ENCODE data around the gene DGAT2L6. TPM values are rescaled to one million over a fixed set of nuclear protein-coding genes. Genes with fewer than 3 reads are reported as not detected.

The DGAT2L6 gene
- not detected for polyA plus RNA-seq (2013, experiment 1 of 2)
- not detected for polyA plus RNA-seq (2013, experiment 2 of 2)

GRCh38 chrX:70176938-70177533, at the start of gene DGAT2L6:
DGAT2L6 (plus strand) TSS chrX:70177483; CDS start chrX:70177583, 100 bp downstream.
- no peak for DNase-seq
- no peak within 1 kb of the TSS for H2BK15ac ChIP-seq (replicated peaks; ENCODE audit: low read depth)
- H3K79me1 ChIP-seq (ENCODE audit: low read length): no peaks in the 10 kb centered on the region
- peak within 1 kb of the TSS; percentile 39 for H3K18ac ChIP-seq (ENCODE audit: low read length)
- H2AK5ac ChIP-seq (ENCODE audit: low read length): no peak within 1 kb of the TSS
- H3K23ac ChIP-seq (ENCODE audit: low read length): no peak within 1 kb of the TSS
- no peak within 1 kb of the TSS for H4K5ac ChIP-seq (ENCODE audit: low read length)
- WGBS (ENCODE audit: extremely low coverage, insufficient coverage, low lambda C conversion rate): no CpG with 5 or more reads among the region's 7 CpGs
- H2BK5ac ChIP-seq (ENCODE audit: low read length): no peak within 1 kb of the TSS
- no peak within 1 kb of the TSS for H4K8ac ChIP-seq (ENCODE audit: low read depth, low read length)
- no peaks in the 10 kb centered on the region for H3K36me3 ChIP-seq (ENCODE audit: control insufficient read depth, insufficient read depth, low read length)
- no peak within 1 kb of the TSS for H3K4me3 ChIP-seq (ENCODE audit: low read length)
- H3K4me1 ChIP-seq (ENCODE audit: control insufficient read depth, low read depth, low read length): no peaks in the 10 kb centered on the region
- no peak within 1 kb of the TSS for H3K9ac ChIP-seq (ENCODE audit: low read length)
- no peak within 1 kb of the TSS for H3K4me2 ChIP-seq (ENCODE audit: low read length)
- no peaks in the 10 kb centered on the region for H3K79me2 ChIP-seq (ENCODE audit: control insufficient read depth, insufficient read depth, low read length)
- no peaks in the 10 kb centered on the region for H3K27me3 ChIP-seq (ENCODE audit: insufficient read depth, low read length, poor library complexity)
- no peak within 1 kb of the TSS for H3K4ac ChIP-seq (ENCODE audit: low read depth, low read length)
- H3K27ac ChIP-seq (ENCODE audit: low read depth, low read length): no peak within 1 kb of the TSS
- H3K56ac ChIP-seq (ENCODE audit: low read length): no peak within 1 kb of the TSS
- H2BK120ac ChIP-seq (ENCODE audit: low read depth, low read length): no peak within 1 kb of the TSS

- Histone ChIP-seq H3K4me2 (ENCODE audit: low read length) (no peak overlapping the region), H3K27me3 (ENCODE audit: insufficient read depth, low read length, poor library complexity) (no peaks in the 10 kb centered on the region), H3K18ac (ENCODE audit: low read length) (no peak overlapping the region), H2BK15ac (replicated peaks; ENCODE audit: low read depth) (no peak overlapping the region), H4K8ac (ENCODE audit: low read depth, low read length) (no peak overlapping the region), H3K27ac (ENCODE audit: low read depth, low read length) (no peak overlapping the region), H3K9ac (ENCODE audit: low read length) (no peak overlapping the region), H3K4me3 (ENCODE audit: low read length) (no peak overlapping the region), H3K79me2 (ENCODE audit: control insufficient read depth, insufficient read depth, low read length) (no peaks in the 10 kb centered on the region), H2BK5ac (ENCODE audit: low read length) (no peak overlapping the region), H2AK5ac (ENCODE audit: low read length) (no peak overlapping the region), H3K56ac (ENCODE audit: low read length) (peak overlapping the region; percentile 50), H3K36me3 (ENCODE audit: control insufficient read depth, insufficient read depth, low read length) (no peaks in the 10 kb centered on the region), H4K5ac (ENCODE audit: low read length) (no peak overlapping the region), H3K4me1 (ENCODE audit: control insufficient read depth, low read depth, low read length) (no peaks in the 10 kb centered on the region), H3K23ac (ENCODE audit: low read length) (no peak overlapping the region), H2BK120ac (ENCODE audit: low read depth, low read length) (no peak overlapping the region), H3K4ac (ENCODE audit: low read depth, low read length) (no peak overlapping the region), H3K79me1 (ENCODE audit: low read length) (no peaks in the 10 kb centered on the region)
- DNase-seq: peak; percentile 28
- WGBS (ENCODE audit: extremely low coverage, insufficient coverage, low lambda C conversion rate): no CpG with 5 or more reads among the region's 9 CpGs
Observed at GRCh38 chrX:70128071-70128470, 49.2 kb upstream of the DGAT2L6 start.

- no CpG with 5 or more reads among the region's 1 CpG for WGBS (ENCODE audit: extremely low coverage, insufficient coverage, low lambda C conversion rate)
- no peak overlapping the region for H3K27ac ChIP-seq (ENCODE audit: low read depth, low read length)
Observed at GRCh38 chrX:70129816-70130215, 47.5 kb upstream of the DGAT2L6 start.

GRCh38 chrX:70132224-70132623, 45.1 kb upstream of the DGAT2L6 start:
- no CpG with 5 or more reads among the region's 4 CpGs for WGBS (ENCODE audit: extremely low coverage, insufficient coverage, low lambda C conversion rate)

More at GRCh38 chrX:70129816-70130215, 47.5 kb upstream of the DGAT2L6 start:
- Histone ChIP-seq H4K8ac (ENCODE audit: low read depth, low read length) (no peak overlapping the region), H3K4me1 (ENCODE audit: control insufficient read depth, low read depth, low read length) (no peaks in the 10 kb centered on the region), H2AK5ac (ENCODE audit: low read length) (no peak overlapping the region), H2BK15ac (replicated peaks; ENCODE audit: low read depth) (no peak overlapping the region), H2BK120ac (ENCODE audit: low read depth, low read length) (no peak overlapping the region), H3K9ac (ENCODE audit: low read length) (no peak overlapping the region), H3K4ac (ENCODE audit: low read depth, low read length) (no peak overlapping the region), H3K4me3 (ENCODE audit: low read length) (no peak overlapping the region), H4K5ac (ENCODE audit: low read length) (no peak overlapping the region), H3K4me2 (ENCODE audit: low read length) (no peak overlapping the region), H3K36me3 (ENCODE audit: control insufficient read depth, insufficient read depth, low read length) (no peaks in the 10 kb centered on the region), H3K23ac (ENCODE audit: low read length) (no peak overlapping the region), H3K79me2 (ENCODE audit: control insufficient read depth, insufficient read depth, low read length) (peaks cover 7% of the 10 kb centered on the region), H3K56ac (ENCODE audit: low read length) (peak overlapping the region; percentile 25), H2BK5ac (ENCODE audit: low read length) (no peak overlapping the region), H3K18ac (ENCODE audit: low read length) (no peak overlapping the region), H3K27me3 (ENCODE audit: insufficient read depth, low read length, poor library complexity) (no peaks in the 10 kb centered on the region), H3K79me1 (ENCODE audit: low read length) (no peaks in the 10 kb centered on the region)
- no peak for DNase-seq

GRCh38 chrX:70132877-70133302, 44.4 kb upstream of the DGAT2L6 start:
- no peak overlapping the region for H2BK5ac ChIP-seq (ENCODE audit: low read length)
- no peak overlapping the region for H4K5ac ChIP-seq (ENCODE audit: low read length)
- H3K4me2 ChIP-seq (ENCODE audit: low read length): peak overlapping the region; percentile 66
- peaks cover 14% of the 10 kb centered on the region for H3K79me2 ChIP-seq (ENCODE audit: control insufficient read depth, insufficient read depth, low read length)
- no peaks in the 10 kb centered on the region for H3K36me3 ChIP-seq (ENCODE audit: control insufficient read depth, insufficient read depth, low read length)
- no peaks in the 10 kb centered on the region for H3K27me3 ChIP-seq (ENCODE audit: insufficient read depth, low read length, poor library complexity)
- H4K8ac ChIP-seq (ENCODE audit: low read depth, low read length): no peak overlapping the region
- peak overlapping the region; percentile 65 for H3K9ac ChIP-seq (ENCODE audit: low read length)
- H3K27ac ChIP-seq (ENCODE audit: low read depth, low read length): peak overlapping the region; percentile 49
- no peak overlapping the region for H3K23ac ChIP-seq (ENCODE audit: low read length)
- peak overlapping the region; percentile 73 for H3K56ac ChIP-seq (ENCODE audit: low read length)
- DNase-seq: no peak
- no peak overlapping the region for H3K4me3 ChIP-seq (ENCODE audit: low read length)
- H2AK5ac ChIP-seq (ENCODE audit: low read length): no peak overlapping the region
- no peak overlapping the region for H3K4ac ChIP-seq (ENCODE audit: low read depth, low read length)
- H3K4me1 ChIP-seq (ENCODE audit: control insufficient read depth, low read depth, low read length): no peaks in the 10 kb centered on the region
- no peaks in the 10 kb centered on the region for H3K79me1 ChIP-seq (ENCODE audit: low read length)
- no peak overlapping the region for H2BK15ac ChIP-seq (replicated peaks; ENCODE audit: low read depth)
- no peak overlapping the region for H3K18ac ChIP-seq (ENCODE audit: low read length)
- no peak overlapping the region for H2BK120ac ChIP-seq (ENCODE audit: low read depth, low read length)
- no CpG with 5 or more reads among the region's 8 CpGs for WGBS (ENCODE audit: extremely low coverage, insufficient coverage, low lambda C conversion rate)

More at GRCh38 chrX:70132224-70132623, 45.1 kb upstream of the DGAT2L6 start:
- H3K4me3 ChIP-seq (ENCODE audit: low read length): no peak overlapping the region
- no peaks in the 10 kb centered on the region for H3K27me3 ChIP-seq (ENCODE audit: insufficient read depth, low read length, poor library complexity)
- H2AK5ac ChIP-seq (ENCODE audit: low read length): no peak overlapping the region
- H3K27ac ChIP-seq (ENCODE audit: low read depth, low read length): no peak overlapping the region
- no peak overlapping the region for H4K8ac ChIP-seq (ENCODE audit: low read depth, low read length)
- H3K79me1 ChIP-seq (ENCODE audit: low read length): no peaks in the 10 kb centered on the region
- H3K4ac ChIP-seq (ENCODE audit: low read depth, low read length): no peak overlapping the region
- no peak overlapping the region for H3K9ac ChIP-seq (ENCODE audit: low read length)
- no peak overlapping the region for H2BK5ac ChIP-seq (ENCODE audit: low read length)
- H2BK120ac ChIP-seq (ENCODE audit: low read depth, low read length): no peak overlapping the region
- no peak overlapping the region for H4K5ac ChIP-seq (ENCODE audit: low read length)
- H3K36me3 ChIP-seq (ENCODE audit: control insufficient read depth, insufficient read depth, low read length): no peaks in the 10 kb centered on the region
- H3K79me2 ChIP-seq (ENCODE audit: control insufficient read depth, insufficient read depth, low read length): peaks cover 14% of the 10 kb centered on the region
- no peak overlapping the region for H2BK15ac ChIP-seq (replicated peaks; ENCODE audit: low read depth)
- H3K56ac ChIP-seq (ENCODE audit: low read length): no peak overlapping the region
- H3K4me1 ChIP-seq (ENCODE audit: control insufficient read depth, low read depth, low read length): no peaks in the 10 kb centered on the region
- H3K23ac ChIP-seq (ENCODE audit: low read length): no peak overlapping the region
- no peak overlapping the region for H3K18ac ChIP-seq (ENCODE audit: low read length)
- H3K4me2 ChIP-seq (ENCODE audit: low read length): no peak overlapping the region
- no peak for DNase-seq

Data from mesendoderm (in vitro differentiated cells).